SW 1271 (cell line): ENCODE data around the gene SRC.

Source experiments
- DNase-seq, 2 experiments: peaks; one replicate each; lab custom pipeline; 2025; lab: John Stamatoyannopoulos, UW

SRC gene

GRCh38 chr20:37396416-37397075 is 50.6 kb downstream of the SRC start:
- no peak for DNase-seq

- DNase-seq: no peak
Observed at GRCh38 chr20:37397076-37397953, 51.4 kb downstream of the SRC start.

- no peak for DNase-seq
Observed at GRCh38 chr20:37397954-37398749, 52.2 kb downstream of the SRC start.

- DNase-seq: no peak
Observed at GRCh38 chr20:37398750-37399621, 53.0 kb downstream of the SRC start.

- no peak for DNase-seq
Observed at GRCh38 chr20:37401282-37401929, 55.5 kb downstream of the SRC start.

- no peak for DNase-seq
Observed at GRCh38 chr20:37401930-37402675, 56.2 kb downstream of the SRC start.

- DNase-seq: no peak
Observed at GRCh38 chr20:37403107-37404033, 57.4 kb downstream of the SRC start.

- DNase-seq: no peak
Observed at GRCh38 chr20:37404461-37404890, 58.5 kb downstream of the SRC start.

GRCh38 chr20:37405351-37405897 is 59.5 kb downstream of the SRC start:
- no peak for DNase-seq

- peak in 1 of 2 experiments; percentile 34 for DNase-seq
Observed at GRCh38 chr20:37406010-37406998, 60.4 kb downstream of the SRC start.

- no peak for DNase-seq
Observed at GRCh38 chr20:37407019-37407566, 61.2 kb downstream of the SRC start.

GRCh38 chr20:37407573-37408002 is 61.6 kb downstream of the SRC start:
- no peak for DNase-seq

- no peak for DNase-seq
Observed at GRCh38 chr20:37408302-37409193, 62.6 kb downstream of the SRC start.

GRCh38 chr20:37411408-37412219 is 65.7 kb downstream of the SRC start:
- DNase-seq: no peak

GRCh38 chr20:37413023-37413334 is 67.0 kb downstream of the SRC start:
- no peak for DNase-seq
